GM12878 (cell line): ENCODE measurements around the gene WDR91. TPM values are rescaled to one million over a fixed set of nuclear protein-coding genes. Genes with fewer than 3 reads are reported as not detected.

Experiments
- BMI1 ChIP-seq: fragments of 450-650 bp; IDR thresholded peaks from 2 replicates; pipeline ENCODE4 v1.6.1; 2016; ENCODE audit warnings: mild to moderate bottlenecking, moderate library complexity, borderline replicate concordance
- CHD4 ChIP-seq: fragments of 200-600 bp; sonication (generic); IDR thresholded peaks from 2 replicates; pipeline ENCODE4 v1.6.1; 2016; ENCODE audit warnings: mild to moderate bottlenecking
- CREB1 ChIP-seq: IDR thresholded peaks from 2 replicates; pipeline ENCODE4 v1.6.1; 2012; ENCODE audit warnings: low read depth, mild to moderate bottlenecking, inconsistent platforms
- EGR1 ChIP-seq, 2 experiments: IDR thresholded peaks; 1 replicate in 1 of 2; 2 replicates in 1 of 2; pipeline ENCODE4 v1.6.1; 2011 to 2012; ENCODE audit warnings: low read depth in 2 of 2, low read length in 2 of 2, borderline replicate concordance in 1 of 2, mild to moderate bottlenecking in 1 of 2, moderate library complexity in 1 of 2
- EP300 ChIP-seq, 2 experiments: fragments of 150-350 bp in 1 of 2; IDR thresholded peaks; 2 replicates each; pipeline ENCODE4 v1.6.1; 2011 to 2012; ENCODE audit warnings: low read depth in 2 of 2, low read length in 2 of 2, borderline replicate concordance in 1 of 2, improper control_type of control experiment in 1 of 2, inconsistent platforms in 1 of 2; ENCODE audit not compliant: control insufficient read depth in 1 of 2
- ETV6 ChIP-seq, 2 experiments: fragments of 450-650 bp in 1 of 2; IDR thresholded peaks in 1 of 2; conservative IDR thresholded peaks in 1 of 2; 2 replicates each; pipeline ENCODE4 v1.6.1; 2014; ENCODE audit warnings: antibody characterized with exemption in 1 of 2, borderline replicate concordance in 1 of 2, low read depth in 1 of 2, mild to moderate bottlenecking in 1 of 2, moderate library complexity in 1 of 2
- HDGF ChIP-seq: fragments of 450-650 bp; IDR thresholded peaks from 2 replicates; pipeline ENCODE4 v1.6.1; 2016; ENCODE audit warnings: antibody characterized with exemption
- IRF4 ChIP-seq: IDR thresholded peaks from 2 replicates; pipeline ENCODE4 v1.6.1; 2011; ENCODE audit warnings: low read depth, low read length
- JUNB ChIP-seq: IDR thresholded peaks from 2 replicates; pipeline ENCODE4 v1.6.1; 2016; ENCODE audit warnings: antibody characterized with exemption, mild to moderate bottlenecking
- KDM1A ChIP-seq: fragments of 200-600 bp; sonication (generic); IDR thresholded peaks from 2 replicates; pipeline ENCODE4 v1.6.1; 2016; ENCODE audit warnings: borderline replicate concordance
- MYB ChIP-seq: fragments of 150-350 bp; IDR thresholded peaks from 2 replicates; pipeline ENCODE4 v1.6.1; 2014; ENCODE audit warnings: mild to moderate bottlenecking, low read depth, low read length, borderline replicate concordance
- NFYA ChIP-seq: IDR thresholded peaks from 2 replicates; pipeline ENCODE4 v1.6.1; 2011; ENCODE audit warnings: low read depth, mild to moderate bottlenecking, low read length, improper control_type of control experiment, borderline replicate concordance
- NR2C2 ChIP-seq: IDR thresholded peaks from 2 replicates; pipeline ENCODE4 v1.6.1; 2011; ENCODE audit warnings: borderline replicate concordance, low read depth; ENCODE audit not compliant: control insufficient read depth, insufficient read length
- POLR2AphosphoS2 ChIP-seq: IDR thresholded peaks from 2 replicates; pipeline ENCODE4 v1.6.1; 2011; ENCODE audit warnings: low read depth, mild to moderate bottlenecking, low read length, improper control_type of control experiment, moderate library complexity
- SIX5 ChIP-seq: IDR thresholded peaks from 2 replicates; pipeline ENCODE4 v1.6.1; 2011; ENCODE audit warnings: mild to moderate bottlenecking, low read depth, low read length, moderate library complexity; ENCODE audit not compliant: severe bottlenecking
- SMC3 ChIP-seq: IDR thresholded peaks from 2 replicates; pipeline ENCODE4 v1.6.1; 2011; ENCODE audit warnings: low read length, improper control_type of control experiment, borderline replicate concordance
- SUZ12 ChIP-seq: fragments of 200-600 bp; sonication (generic); IDR thresholded peaks from one replicate; pipeline ENCODE4 v1.6.1; 2018; ENCODE audit warnings: antibody characterized with exemption, mild to moderate bottlenecking; ENCODE audit not compliant: unreplicated experiment
- ZNF384 ChIP-seq: IDR thresholded peaks from 2 replicates; pipeline ENCODE4 v1.6.1; 2012; ENCODE audit warnings: low read depth, mild to moderate bottlenecking, low read length, improper control_type of control experiment, borderline replicate concordance
- ZNF622 ChIP-seq: fragments of 450-650 bp; IDR thresholded peaks from 2 replicates; pipeline ENCODE4 v1.6.1; 2017; ENCODE audit warnings: mild to moderate bottlenecking, inconsistent platforms
- ZSCAN29 ChIP-seq: fragments of 450-650 bp; IDR thresholded peaks from 2 replicates; pipeline ENCODE4 v1.6.1; 2017; ENCODE audit warnings: mild to moderate bottlenecking, moderate library complexity
- polyA plus RNA-seq, 11 experiments: library from polyadenylated mRNA; depleted of rRNA in 4 of 11; unstranded in 6 of 11; stranded (reverse) in 5 of 11; fragments of >200 nt; fragmentation: Nextera tagmentation in 4 of 11; fragmentation: Illumina TruSeq in 1 of 11; extraction: Ambion mirVana in 4 of 11; extraction: Trizol in 1 of 11; gene quantifications; 1 replicate in 1 of 11; 2 replicates in 10 of 11; pipeline versions ENCODE4 v1.2.1 to v1.2.3, GENCODE V29; 2011 to 2016; ENCODE audit warnings: inconsistent platforms in 2 of 11, missing spikeins in 2 of 11, low read depth in 1 of 11
- total RNA-seq, 4 experiments: library from RNA; depleted of rRNA in 3 of 4; stranded (reverse); fragments of >200 nt in 3 of 4; fragmentation: Illumina TruSeq in 1 of 4; extraction: Trizol in 1 of 4; gene quantifications; 2 replicates each; pipeline versions ENCODE4 v1.2.1 to v1.2.3, GENCODE V29; 2013 to 2021
- TF ChIP-seq, protein P1 (sequence below): fragments of 450-650 bp; IDR thresholded peaks from 2 replicates; pipeline ENCODE4 v1.6.1; 2016; ENCODE audit warnings: mild to moderate bottlenecking
- TF ChIP-seq, protein P2 (sequence below): IDR thresholded peaks from 2 replicates; pipeline ENCODE4 v1.6.1; 2012; ENCODE audit warnings: mild to moderate bottlenecking, low read depth, low read length
- TF ChIP-seq, protein P3 (sequence below): fragments of 450-650 bp; IDR thresholded peaks from 2 replicates; pipeline ENCODE4 v1.6.1; 2017; ENCODE audit warnings: mild to moderate bottlenecking, moderate library complexity

The WDR91 gene
- total and polyA plus RNA-seq, 10 of the 15 experiments (the other 5 are each of a cell fraction or from before 2014, with no cell fraction given): 7.6 to 83.3 (median 16.5) TPM

DNA sequence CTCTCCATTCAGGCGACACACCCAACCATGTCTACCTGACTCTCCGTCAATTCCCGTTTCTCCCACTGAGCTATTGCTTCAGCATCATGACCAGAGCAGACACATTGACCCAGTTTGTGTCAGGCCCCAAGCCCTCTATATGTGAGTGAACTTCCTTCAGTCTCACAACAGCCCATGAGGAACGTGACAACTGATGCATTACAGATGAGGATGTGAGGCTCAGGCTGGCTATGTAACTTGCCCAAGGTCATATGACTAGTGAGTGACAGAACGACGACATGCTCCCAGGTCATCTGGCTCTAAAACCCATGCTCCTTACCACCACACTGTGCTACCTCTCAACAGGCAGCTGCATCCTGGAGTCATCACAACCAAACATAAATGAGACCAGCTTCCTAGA is 59.8 kb downstream of the WDR91 start (continued):
- TF ChIP-seq, protein P1, sequence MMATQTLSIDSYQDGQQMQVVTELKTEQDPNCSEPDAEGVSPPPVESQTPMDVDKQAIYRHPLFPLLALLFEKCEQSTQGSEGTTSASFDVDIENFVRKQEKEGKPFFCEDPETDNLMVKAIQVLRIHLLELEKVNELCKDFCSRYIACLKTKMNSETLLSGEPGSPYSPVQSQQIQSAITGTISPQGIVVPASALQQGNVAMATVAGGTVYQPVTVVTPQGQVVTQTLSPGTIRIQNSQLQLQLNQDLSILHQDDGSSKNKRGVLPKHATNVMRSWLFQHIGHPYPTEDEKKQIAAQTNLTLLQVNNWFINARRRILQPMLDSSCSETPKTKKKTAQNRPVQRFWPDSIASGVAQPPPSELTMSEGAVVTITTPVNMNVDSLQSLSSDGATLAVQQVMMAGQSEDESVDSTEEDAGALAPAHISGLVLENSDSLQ: peak; percentile 85
- TF ChIP-seq ZNF622 (no peak), IRF4 (no peak), MYB (no peak), BMI1 (no peak), CHD4 (no peak), EP300 (IDR thresholded peaks at IDR 0.05; ENCODE audit: borderline replicate concordance in 1 of 2, control insufficient read depth in 1 of 2, low read depth in 2 of 2, low read length in 2 of 2) (no peak), CREB1 (no peak), NR2C2 (no peak), ZNF384 (no peak), EGR1 (IDR thresholded peaks at IDR 0.05; ENCODE audit: borderline replicate concordance in 1 of 2, low read depth in 2 of 2, low read length in 2 of 2) (no peak), JUNB (no peak), ZSCAN29 (no peak), ETV6 (conservative IDR thresholded peaks at IDR 0.05 in 1 of 2, IDR thresholded peaks at IDR 0.05 in 1 of 2; ENCODE audit: borderline replicate concordance in 1 of 2, low read depth in 1 of 2) (no peak), KDM1A (no peak), SIX5 (no peak), SUZ12 (no peak), SMC3 (no peak), HDGF (0 out of 2 replicates have a peak, but pooled peaks have one; percentile 33), NFYA (no peak), POLR2AphosphoS2 (0 out of 2 replicates have a peak, but pooled peaks have one; percentile 33)
- TF ChIP-seq, protein P2, sequence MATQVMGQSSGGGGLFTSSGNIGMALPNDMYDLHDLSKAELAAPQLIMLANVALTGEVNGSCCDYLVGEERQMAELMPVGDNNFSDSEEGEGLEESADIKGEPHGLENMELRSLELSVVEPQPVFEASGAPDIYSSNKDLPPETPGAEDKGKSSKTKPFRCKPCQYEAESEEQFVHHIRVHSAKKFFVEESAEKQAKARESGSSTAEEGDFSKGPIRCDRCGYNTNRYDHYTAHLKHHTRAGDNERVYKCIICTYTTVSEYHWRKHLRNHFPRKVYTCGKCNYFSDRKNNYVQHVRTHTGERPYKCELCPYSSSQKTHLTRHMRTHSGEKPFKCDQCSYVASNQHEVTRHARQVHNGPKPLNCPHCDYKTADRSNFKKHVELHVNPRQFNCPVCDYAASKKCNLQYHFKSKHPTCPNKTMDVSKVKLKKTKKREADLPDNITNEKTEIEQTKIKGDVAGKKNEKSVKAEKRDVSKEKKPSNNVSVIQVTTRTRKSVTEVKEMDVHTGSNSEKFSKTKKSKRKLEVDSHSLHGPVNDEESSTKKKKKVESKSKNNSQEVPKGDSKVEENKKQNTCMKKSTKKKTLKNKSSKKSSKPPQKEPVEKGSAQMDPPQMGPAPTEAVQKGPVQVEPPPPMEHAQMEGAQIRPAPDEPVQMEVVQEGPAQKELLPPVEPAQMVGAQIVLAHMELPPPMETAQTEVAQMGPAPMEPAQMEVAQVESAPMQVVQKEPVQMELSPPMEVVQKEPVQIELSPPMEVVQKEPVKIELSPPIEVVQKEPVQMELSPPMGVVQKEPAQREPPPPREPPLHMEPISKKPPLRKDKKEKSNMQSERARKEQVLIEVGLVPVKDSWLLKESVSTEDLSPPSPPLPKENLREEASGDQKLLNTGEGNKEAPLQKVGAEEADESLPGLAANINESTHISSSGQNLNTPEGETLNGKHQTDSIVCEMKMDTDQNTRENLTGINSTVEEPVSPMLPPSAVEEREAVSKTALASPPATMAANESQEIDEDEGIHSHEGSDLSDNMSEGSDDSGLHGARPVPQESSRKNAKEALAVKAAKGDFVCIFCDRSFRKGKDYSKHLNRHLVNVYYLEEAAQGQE: no peak
- TF ChIP-seq, protein P3, sequence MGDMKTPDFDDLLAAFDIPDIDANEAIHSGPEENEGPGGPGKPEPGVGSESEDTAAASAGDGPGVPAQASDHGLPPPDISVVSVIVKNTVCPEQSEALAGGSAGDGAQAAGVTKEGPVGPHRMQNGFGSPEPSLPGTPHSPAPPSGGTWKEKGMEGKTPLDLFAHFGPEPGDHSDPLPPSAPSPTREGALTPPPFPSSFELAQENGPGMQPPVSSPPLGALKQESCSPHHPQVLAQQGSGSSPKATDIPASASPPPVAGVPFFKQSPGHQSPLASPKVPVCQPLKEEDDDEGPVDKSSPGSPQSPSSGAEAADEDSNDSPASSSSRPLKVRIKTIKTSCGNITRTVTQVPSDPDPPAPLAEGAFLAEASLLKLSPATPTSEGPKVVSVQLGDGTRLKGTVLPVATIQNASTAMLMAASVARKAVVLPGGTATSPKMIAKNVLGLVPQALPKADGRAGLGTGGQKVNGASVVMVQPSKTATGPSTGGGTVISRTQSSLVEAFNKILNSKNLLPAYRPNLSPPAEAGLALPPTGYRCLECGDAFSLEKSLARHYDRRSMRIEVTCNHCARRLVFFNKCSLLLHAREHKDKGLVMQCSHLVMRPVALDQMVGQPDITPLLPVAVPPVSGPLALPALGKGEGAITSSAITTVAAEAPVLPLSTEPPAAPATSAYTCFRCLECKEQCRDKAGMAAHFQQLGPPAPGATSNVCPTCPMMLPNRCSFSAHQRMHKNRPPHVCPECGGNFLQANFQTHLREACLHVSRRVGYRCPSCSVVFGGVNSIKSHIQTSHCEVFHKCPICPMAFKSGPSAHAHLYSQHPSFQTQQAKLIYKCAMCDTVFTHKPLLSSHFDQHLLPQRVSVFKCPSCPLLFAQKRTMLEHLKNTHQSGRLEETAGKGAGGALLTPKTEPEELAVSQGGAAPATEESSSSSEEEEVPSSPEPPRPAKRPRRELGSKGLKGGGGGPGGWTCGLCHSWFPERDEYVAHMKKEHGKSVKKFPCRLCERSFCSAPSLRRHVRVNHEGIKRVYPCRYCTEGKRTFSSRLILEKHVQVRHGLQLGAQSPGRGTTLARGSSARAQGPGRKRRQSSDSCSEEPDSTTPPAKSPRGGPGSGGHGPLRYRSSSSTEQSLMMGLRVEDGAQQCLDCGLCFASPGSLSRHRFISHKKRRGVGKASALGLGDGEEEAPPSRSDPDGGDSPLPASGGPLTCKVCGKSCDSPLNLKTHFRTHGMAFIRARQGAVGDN: peak; percentile 94
